Endodermal cell (in vitro differentiated cells): ENCODE measurements around the gene MYRF. TPM values are rescaled to one million over a fixed set of nuclear protein-coding genes. Genes with fewer than 3 reads are reported as not detected.

Experiments
- DNase-seq: peaks from one replicate; pipeline ENCODE4 v3.0.0-alpha.2; 2017
- H3K27ac ChIP-seq: 2 replicates; pipeline ENCODE4 v1.5.1; 2013; ENCODE audit warnings: mild to moderate bottlenecking, low read depth, low read length, moderate library complexity
- H3K27me3 ChIP-seq: 2 replicates; pipeline ENCODE4 v1.6.1; 2013; ENCODE audit warnings: mild to moderate bottlenecking, low read length, moderate library complexity; ENCODE audit not compliant: insufficient read depth, control insufficient read depth, poor library complexity, severe bottlenecking
- H3K36me3 ChIP-seq: 2 replicates; pipeline ENCODE4 v1.7.0; 2013; ENCODE audit warnings: mild to moderate bottlenecking, low read length, moderate library complexity; ENCODE audit not compliant: control insufficient read depth, insufficient read depth
- H3K4me1 ChIP-seq: one replicate; pipeline ENCODE4 v1.7.0; 2013; ENCODE audit warnings: low read length; ENCODE audit not compliant: control insufficient read depth, insufficient read depth
- H3K4me3 ChIP-seq: 2 replicates; pipeline ENCODE4 v1.5.1; 2013; ENCODE audit warnings: mild to moderate bottlenecking, low read length, moderate library complexity
- H3K9ac ChIP-seq: 2 replicates; pipeline ENCODE4 v1.6.1; 2013; ENCODE audit warnings: mild to moderate bottlenecking, low read length, moderate library complexity; ENCODE audit not compliant: poor library complexity, severe bottlenecking; ENCODE audit errors: extremely low read depth
- H3K9me3 ChIP-seq: 2 replicates; pipeline ENCODE4 v1.6.1; 2013; ENCODE audit warnings: mild to moderate bottlenecking, low read length, moderate library complexity; ENCODE audit not compliant: control insufficient read depth
- H3K27ac Mint-ChIP-seq: 2 replicates; pipeline ENCODE4 v1.8.0; 2020; ENCODE audit warnings: mixed read lengths
- H3K27me3 Mint-ChIP-seq: 2 replicates; pipeline ENCODE4 v1.8.0; 2021; ENCODE audit warnings: mild to moderate bottlenecking, mixed read lengths; ENCODE audit not compliant: insufficient read depth
- H3K36me3 Mint-ChIP-seq: 2 replicates; pipeline ENCODE4 v1.8.0; 2020; ENCODE audit warnings: low read depth, mixed read lengths
- H3K4me1 Mint-ChIP-seq: 2 replicates; pipeline ENCODE4 v1.8.0; 2020; ENCODE audit warnings: mixed read lengths
- H3K4me3 Mint-ChIP-seq: 2 replicates; pipeline ENCODE4 v1.8.0; 2020; ENCODE audit warnings: mild to moderate bottlenecking, moderate library complexity, mixed read lengths
- H3K9me3 Mint-ChIP-seq: 2 replicates; pipeline ENCODE4 v1.8.0; 2020; ENCODE audit warnings: mild to moderate bottlenecking, mixed read lengths
- CTCF ChIP-seq: fragments of 200-600 bp; sonication (generic); conservative IDR thresholded peaks from 2 replicates; pipeline ENCODE4 v1.5.0; 2021; ENCODE audit warnings: antibody characterized with exemption, mild to moderate bottlenecking
- WGBS, 2 experiments: methylation state at CpG; one replicate each; pipeline versions ENCODE4 v1.1.5 to v1.1.7; 2013; ENCODE audit warnings: missing lambda C conversion rate in 2 of 2, mixed read lengths in 1 of 2; ENCODE audit not compliant: insufficient coverage in 1 of 2, insufficient read length in 1 of 2; 5-methylcytosine and 5-hydroxymethylcytosine counted together
- total RNA-seq, 2 donors: library from RNA; stranded (reverse); fragmentation: NEBNext Ultra II Directional in 1 of 2; extraction: Animal tissue kit (Norgen Biotek cat#: 25700) in 1 of 2; gene quantifications; 2 replicates in 1 of 2; 3 replicates in 1 of 2; pipeline ENCODE4 v1.2.1, GENCODE V29; 2021

The MYRF gene
- total RNA-seq, 2 donors from 2014 or later = 30.3 to 61.7 TPM

GRCh38 chr11:61756452-61757212, 4.2 kb downstream of the MYRF start:
- no peaks in the 10 kb centered on the region for H3K36me3 Mint-ChIP-seq
- no peak overlapping the region for H3K27ac ChIP-seq
- no peaks in the 10 kb centered on the region for H3K27me3 ChIP-seq
- H3K4me3 Mint-ChIP-seq = no peak overlapping the region
- peak overlapping the region; percentile 71 for H3K27ac Mint-ChIP-seq
- no peaks in the 10 kb centered on the region for H3K9me3 Mint-ChIP-seq
- no peaks in the 10 kb centered on the region for H3K36me3 ChIP-seq
- DNase-seq = no peak
- no peaks in the 10 kb centered on the region for H3K9me3 ChIP-seq
- no peak overlapping the region for H3K9ac ChIP-seq
- peaks cover 37% of the 10 kb centered on the region for H3K4me1 Mint-ChIP-seq
- no peak for TF ChIP-seq CTCF
- no peak overlapping the region for H3K4me3 ChIP-seq
- peaks cover 37% of the 10 kb centered on the region for H3K4me1 ChIP-seq
- H3K27me3 Mint-ChIP-seq = peaks cover 19% of the 10 kb centered on the region
- WGBS, 2 experiments = 74 to 83% methylated on average over 7 to 9 of the region's 9 CpGs

GRCh38 chr11:61757213-61757862, 4.9 kb downstream of the MYRF start:
- Histone ChIP-seq H3K27ac (no peak overlapping the region), H3K4me3 (no peak overlapping the region), H3K36me3 (no peaks in the 10 kb centered on the region), H3K27me3 (no peaks in the 10 kb centered on the region), H3K9ac (no peak overlapping the region), H3K9me3 (no peaks in the 10 kb centered on the region), H3K4me1 (peaks cover 37% of the 10 kb centered on the region)
- Mint-ChIP-seq H3K4me1 (peaks cover 42% of the 10 kb centered on the region), H3K27me3 (peaks cover 14% of the 10 kb centered on the region), H3K9me3 (no peaks in the 10 kb centered on the region), H3K36me3 (no peaks in the 10 kb centered on the region), H3K27ac (peak overlapping the region; percentile 26), H3K4me3 (no peak overlapping the region)
- no peak for DNase-seq
- 92 to 95% methylated on average over 9 to 15 of the region's 15 CpGs for WGBS, 2 experiments
- no peak for TF ChIP-seq CTCF

GRCh38 chr11:61760946-61761345, 8.5 kb downstream of the MYRF start:
- Mint-ChIP-seq H3K27ac (no peak overlapping the region), H3K4me1 (peaks cover 20% of the 10 kb centered on the region)
- no peak overlapping the region for H3K9ac ChIP-seq

More at GRCh38 chr11:61760946-61761345, 8.5 kb downstream of the MYRF start:
- WGBS, 2 experiments = 80 to 95% methylated on average over 4 to 10 of the region's 13 CpGs
- no peak overlapping the region for H3K4me3 ChIP-seq
- H3K27ac ChIP-seq = no peak overlapping the region
- no peaks in the 10 kb centered on the region for H3K9me3 ChIP-seq
- no peak overlapping the region for H3K4me3 Mint-ChIP-seq
- peaks cover 16% of the 10 kb centered on the region for H3K4me1 ChIP-seq
- H3K27me3 ChIP-seq = no peaks in the 10 kb centered on the region
- H3K36me3 ChIP-seq = no peaks in the 10 kb centered on the region
- H3K27me3 Mint-ChIP-seq = no peaks in the 10 kb centered on the region
- DNase-seq = no peak
- no peak for TF ChIP-seq CTCF
- no peaks in the 10 kb centered on the region for H3K36me3 Mint-ChIP-seq
- H3K9me3 Mint-ChIP-seq = no peaks in the 10 kb centered on the region
